A673 (cell line): ENCODE measurements around the gene FAM118B. TPM values are rescaled to one million over a fixed set of nuclear protein-coding genes. Genes with fewer than 3 reads are reported as not detected.

Experiments used
- BruUV-seq: library from RNA; stranded (reverse); fragments of 400-500 nt; replicated peaks from 2 replicates; lab custom pipeline; 2021; lab: Mats Ljungman, UMichigan
- CTCF ChIA-PET: fragments of 300-600 bp; sonication (Branson Sonifier 250); formaldehyde crosslinking; loops from one replicate; lab custom pipeline; 2022; ENCODE audit warnings: antibody characterized with exemption; lab: Charles Lee
- POLR2A ChIA-PET: fragments of 300-600 bp; sonication (Branson Sonifier 250); formaldehyde crosslinking; loops from one replicate; lab custom pipeline; 2022; ENCODE audit warnings: antibody characterized with exemption; ENCODE audit not compliant: low non-redundant PET; lab: Charles Lee
- DNase-seq: peaks from one replicate; pipeline ENCODE4 v3.0.0-alpha.2; 2015; ENCODE audit warnings: low spot score
- H3K27ac ChIP-seq: fragments of 200-600 bp; sonication (generic); 2 replicates; pipeline ENCODE4 v1.5.1; 2016; ENCODE audit warnings: mixed run types, low read depth, mild to moderate bottlenecking, mixed read lengths, antibody characterized with exemption, low read length; ENCODE audit not compliant: poor library complexity, severe bottlenecking
- H3K27me3 ChIP-seq: fragments of 200-600 bp; sonication (generic); replicated peaks from 2 replicates; pipeline ENCODE4 v1.6.1; 2017; ENCODE audit warnings: mixed run types, low read depth, mild to moderate bottlenecking, mixed read lengths, antibody characterized with exemption, low read length; ENCODE audit not compliant: insufficient read depth, poor library complexity
- H3K36me3 ChIP-seq: fragments of 200-600 bp; sonication (generic); 2 replicates; pipeline ENCODE4 v1.6.1; 2016; ENCODE audit warnings: mixed run types, mild to moderate bottlenecking, mixed read lengths, antibody characterized with exemption, low read length; ENCODE audit not compliant: insufficient read depth, poor library complexity, severe bottlenecking
- H3K4me1 ChIP-seq: fragments of 200-600 bp; sonication (generic); 2 replicates; pipeline ENCODE4 v1.6.1; 2017; ENCODE audit warnings: mixed run types, mild to moderate bottlenecking, mixed read lengths, antibody characterized with exemption, low read length; ENCODE audit not compliant: insufficient read depth, poor library complexity, severe bottlenecking
- H3K4me3 ChIP-seq: fragments of 200-600 bp; sonication (generic); 2 replicates; pipeline ENCODE4 v1.5.1; 2016; ENCODE audit warnings: low read depth, mixed run types, mild to moderate bottlenecking, mixed read lengths, low read length; ENCODE audit not compliant: poor library complexity, severe bottlenecking
- H3K9me3 ChIP-seq: fragments of 200-600 bp; sonication (generic); 2 replicates; pipeline ENCODE4 v1.6.1; 2016; ENCODE audit warnings: mixed run types, low read depth, mild to moderate bottlenecking, mixed read lengths, antibody characterized with exemption, low read length; ENCODE audit not compliant: poor library complexity, severe bottlenecking
- EZH2 ChIP-seq: fragments of 200-600 bp; sonication (generic); IDR thresholded peaks from 2 replicates; pipeline ENCODE4 v1.6.1; 2017; ENCODE audit warnings: borderline replicate concordance, low read depth, mild to moderate bottlenecking, mixed read lengths, antibody characterized with exemption, low read length; ENCODE audit not compliant: poor library complexity, severe bottlenecking
- intact Hi-C: fragments of 100-400 bp; cut with micrococcal nuclease; formaldehyde crosslinking; loops from one replicate; pipeline ENCODE4 v1.10.0; 2022; ENCODE audit not compliant: unreplicated experiment
- total RNA-seq: library from RNA; stranded (reverse); gene quantifications from 2 replicates; pipeline ENCODE4 v1.2.3, GENCODE V29; 2021
- TF ChIP-seq, protein P1 (sequence below): fragments of 300-800, 200-600 bp; sonication (generic); conservative IDR thresholded peaks from 2 replicates; pipeline ENCODE4 v1.5.1; 2017; ENCODE audit warnings: low read depth, mild to moderate bottlenecking, antibody characterized with exemption, low read length, moderate library complexity, mixed read lengths

The FAM118B gene
- total RNA-seq, 1 experiment from 2014 or later, result 34.8 TPM

DNA sequence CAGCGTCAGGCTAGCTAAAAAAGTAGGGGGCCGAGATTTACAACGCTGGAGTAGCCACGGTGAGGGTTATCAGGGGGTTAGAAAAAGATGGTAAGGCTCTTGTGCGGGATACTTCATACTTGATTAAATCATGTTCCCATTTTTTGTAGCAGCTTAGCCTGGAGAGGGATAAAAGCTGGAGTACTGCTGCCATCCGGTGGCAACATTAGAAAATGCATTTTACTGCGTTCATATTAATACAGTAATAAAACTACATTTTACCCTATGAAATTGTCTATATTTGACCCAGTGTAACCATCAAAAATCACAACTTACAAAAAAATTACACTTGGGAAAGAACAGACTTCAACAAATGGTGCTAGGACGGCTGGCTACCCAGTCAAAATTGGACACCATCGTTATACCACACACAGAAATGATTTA is 17.4 kb upstream of the FAM118B start:
- no peak overlapping the region for H3K27ac ChIP-seq
- H3K4me1 ChIP-seq, result no peaks in the 10 kb centered on the region
- TF ChIP-seq, protein P1, sequence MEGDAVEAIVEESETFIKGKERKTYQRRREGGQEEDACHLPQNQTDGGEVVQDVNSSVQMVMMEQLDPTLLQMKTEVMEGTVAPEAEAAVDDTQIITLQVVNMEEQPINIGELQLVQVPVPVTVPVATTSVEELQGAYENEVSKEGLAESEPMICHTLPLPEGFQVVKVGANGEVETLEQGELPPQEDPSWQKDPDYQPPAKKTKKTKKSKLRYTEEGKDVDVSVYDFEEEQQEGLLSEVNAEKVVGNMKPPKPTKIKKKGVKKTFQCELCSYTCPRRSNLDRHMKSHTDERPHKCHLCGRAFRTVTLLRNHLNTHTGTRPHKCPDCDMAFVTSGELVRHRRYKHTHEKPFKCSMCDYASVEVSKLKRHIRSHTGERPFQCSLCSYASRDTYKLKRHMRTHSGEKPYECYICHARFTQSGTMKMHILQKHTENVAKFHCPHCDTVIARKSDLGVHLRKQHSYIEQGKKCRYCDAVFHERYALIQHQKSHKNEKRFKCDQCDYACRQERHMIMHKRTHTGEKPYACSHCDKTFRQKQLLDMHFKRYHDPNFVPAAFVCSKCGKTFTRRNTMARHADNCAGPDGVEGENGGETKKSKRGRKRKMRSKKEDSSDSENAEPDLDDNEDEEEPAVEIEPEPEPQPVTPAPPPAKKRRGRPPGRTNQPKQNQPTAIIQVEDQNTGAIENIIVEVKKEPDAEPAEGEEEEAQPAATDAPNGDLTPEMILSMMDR, result peak; percentile 90
- no peak for TF ChIP-seq EZH2
- DNase-seq, result peak; percentile 76
- BruUV-seq, result no TSS peak
- no peaks in the 10 kb centered on the region for H3K9me3 ChIP-seq
- no peaks in the 10 kb centered on the region for H3K27me3 ChIP-seq
- intact Hi-C loops, result loop anchor here (1.0 to 5.0 kb wide), 3 partner anchors 133 to 271 kb away; no protein-coding TSS in a partner anchor
- H3K36me3 ChIP-seq, result peaks cover 29% of the 10 kb centered on the region
- H3K4me3 ChIP-seq, result no peak overlapping the region
- ChIA-PET POLR2A (no interaction called here), CTCF (interaction anchor here (0.6 to 1.4 kb wide), 5 partner anchors 90 to 277 kb away, joined by 3 to 8 read pairs (median 3); no protein-coding TSS in a partner anchor)

DNA sequence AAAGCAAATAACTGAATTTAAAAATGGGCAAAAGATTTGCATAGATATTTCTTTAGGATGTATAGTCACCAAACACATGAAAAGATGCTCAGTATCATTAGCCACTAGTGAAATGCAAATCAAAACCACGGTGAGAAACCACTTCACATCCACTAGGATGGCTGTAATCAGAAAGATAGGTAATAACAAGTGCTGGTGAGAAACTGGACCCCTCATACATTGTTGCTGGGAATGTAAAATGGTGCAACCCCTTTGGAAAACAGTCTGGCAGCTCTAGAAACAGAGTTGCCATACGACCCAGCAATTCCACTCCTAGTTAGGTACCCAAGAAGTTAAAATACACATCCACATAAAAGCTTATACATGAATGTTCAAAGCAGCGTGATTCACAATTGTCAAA is 16.5 kb upstream of the FAM118B start:
- intact Hi-C loops, result no loop called here

DNA sequence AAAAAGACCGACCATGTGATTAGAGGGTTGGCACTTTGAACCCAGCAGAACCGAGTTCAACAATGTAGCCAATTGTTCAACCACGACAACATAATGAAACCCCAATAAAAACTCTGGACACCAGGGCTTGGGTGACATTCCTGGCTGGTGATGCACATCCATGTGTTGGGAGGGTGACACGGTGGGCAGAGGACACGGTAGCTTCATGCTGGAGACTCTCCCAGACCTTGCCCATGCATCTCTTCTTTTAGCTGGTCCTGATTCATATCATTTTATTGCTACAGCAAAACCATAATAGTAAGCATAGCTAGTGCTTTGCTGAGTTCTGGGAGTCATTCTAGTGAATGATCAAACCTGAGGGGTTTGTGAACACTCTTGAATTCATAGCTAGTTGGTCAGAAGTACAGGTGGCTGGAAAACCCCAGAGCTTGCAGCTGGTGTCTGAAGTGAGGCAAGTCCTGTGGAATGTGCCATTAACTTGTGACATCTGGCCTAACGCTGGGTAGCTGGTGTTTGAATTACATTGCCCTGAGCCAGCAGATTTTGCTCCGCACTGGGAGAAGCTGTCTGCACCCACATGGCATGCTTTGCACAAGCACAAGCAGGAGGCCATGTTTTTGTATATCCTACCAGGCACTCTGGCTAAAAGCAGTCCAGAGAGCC is 14.2 kb upstream of the FAM118B start:
- no peak overlapping the region for H3K4me3 ChIP-seq
- DNase-seq, result no peak
- no peaks in the 10 kb centered on the region for H3K9me3 ChIP-seq
- POLR2A ChIA-PET, result no interaction called here
- TF ChIP-seq, protein P1, result no peak
- no peak for TF ChIP-seq EZH2
- CTCF ChIA-PET, result no interaction called here
- no peak overlapping the region for H3K27ac ChIP-seq
- H3K4me1 ChIP-seq, result no peaks in the 10 kb centered on the region
- intact Hi-C loops, result no loop called here
- no TSS peak for BruUV-seq
- H3K36me3 ChIP-seq, result peaks cover 58% of the 10 kb centered on the region
- H3K27me3 ChIP-seq, result no peaks in the 10 kb centered on the region

More for the DNA sequence above, 16.5 kb upstream of the FAM118B start:
- Histone ChIP-seq H3K4me3 (no peak overlapping the region), H3K27ac (no peak overlapping the region), H3K4me1 (no peaks in the 10 kb centered on the region), H3K27me3 (no peaks in the 10 kb centered on the region), H3K9me3 (no peaks in the 10 kb centered on the region), H3K36me3 (peaks cover 35% of the 10 kb centered on the region)
- BruUV-seq, result no TSS peak
- DNase-seq, result no peak
- CTCF ChIA-PET, result no interaction called here
- POLR2A ChIA-PET, result no interaction called here
- TF ChIP-seq, protein P1, result no peak
- no peak for TF ChIP-seq EZH2
